Thyroid gland (tissue), 4 donors: ENCODE measurements around the gene ERO1A. TPM values are rescaled to one million over a fixed set of nuclear protein-coding genes. Genes with fewer than 3 reads are reported as not detected.
A peak's percentile ranks its signal among the peaks of the same experiment; 100 is the strongest.

Source experiments
- DNase-seq, 2 donors: peaks; one replicate each; pipeline ENCODE4 v3.0.0-alpha.2; 2019
- H3K27ac ChIP-seq, 3 donors: fragments of 200-600 bp; sonication (generic); 1 replicate in 2 of 3; 2 replicates in 1 of 3; pipeline ENCODE4 v1.5.1; 2016 to 2019; ENCODE audit warnings: mild to moderate bottlenecking in 1 of 3, moderate library complexity in 1 of 3
- H3K27me3 ChIP-seq: fragments of 200-600 bp; sonication (generic); one replicate; pipeline ENCODE4 v1.5.1; 2019
- H3K36me3 ChIP-seq, 2 donors: fragments of 200-600 bp; sonication (generic); one replicate each; pipeline ENCODE4 v1.5.1; 2016 to 2019
- H3K4me1 ChIP-seq, 2 donors: fragments of 200-600 bp; sonication (generic); one replicate each; pipeline ENCODE4 v1.5.1; 2017 to 2019
- H3K4me3 ChIP-seq, 3 donors: fragments of 200-600 bp; sonication (generic); replicated peaks in 1 of 3; 1 replicate in 2 of 3; 2 replicates in 1 of 3; pipeline ENCODE4 v1.5.1; 2016; ENCODE audit warnings: mild to moderate bottlenecking in 1 of 3
- H3K9me3 ChIP-seq: fragments of 200-600 bp; sonication (generic); one replicate; pipeline ENCODE4 v1.5.1; 2017
- CTCF ChIP-seq, 6 experiments: fragments of 200-600 bp in 3 of 6; fragments of 450-650 bp in 3 of 6; sonication (generic) in 3 of 6; IDR thresholded peaks; one replicate each; pipeline ENCODE4 v1.5.1; 2016 to 2019; ENCODE audit warnings: antibody characterized with exemption in 6 of 6, mild to moderate bottlenecking in 2 of 6, inconsistent platforms in 1 of 6, moderate library complexity in 1 of 6
- POLR2A ChIP-seq, 2 donors: fragments of 450-650 bp; IDR thresholded peaks; one replicate each; pipeline ENCODE4 v1.6.1; 2017; ENCODE audit warnings: antibody characterized with exemption in 2 of 2, mild to moderate bottlenecking in 2 of 2, moderate library complexity in 1 of 2
- WGBS, 2 donors: methylation state at CpG; one replicate each; pipeline ENCODE4 v1.1.5; 2017; 5-methylcytosine and 5-hydroxymethylcytosine counted together
- intact Hi-C: fragments of 100-400 bp; cut with DNase I; formaldehyde crosslinking; loops from one replicate; pipeline ENCODE4 v1.15.1; 2023
- total RNA-seq, 4 donors: library from RNA; depleted of rRNA; stranded (reverse); fragments of >200 nt; gene quantifications; one replicate each; pipeline ENCODE4 v1.2.3, GENCODE V29; 2016

ERO1A gene, protein sequence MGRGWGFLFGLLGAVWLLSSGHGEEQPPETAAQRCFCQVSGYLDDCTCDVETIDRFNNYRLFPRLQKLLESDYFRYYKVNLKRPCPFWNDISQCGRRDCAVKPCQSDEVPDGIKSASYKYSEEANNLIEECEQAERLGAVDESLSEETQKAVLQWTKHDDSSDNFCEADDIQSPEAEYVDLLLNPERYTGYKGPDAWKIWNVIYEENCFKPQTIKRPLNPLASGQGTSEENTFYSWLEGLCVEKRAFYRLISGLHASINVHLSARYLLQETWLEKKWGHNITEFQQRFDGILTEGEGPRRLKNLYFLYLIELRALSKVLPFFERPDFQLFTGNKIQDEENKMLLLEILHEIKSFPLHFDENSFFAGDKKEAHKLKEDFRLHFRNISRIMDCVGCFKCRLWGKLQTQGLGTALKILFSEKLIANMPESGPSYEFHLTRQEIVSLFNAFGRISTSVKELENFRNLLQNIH
- 10 to 100 TPM; 32.2 to 55.9 (median 38.6) TPM for total RNA-seq

GRCh38 chr14:52695481-52696091 is at the start of gene ERO1A:
Gene ERO1A (minus strand): TSS chr14:52695558. CDS start chr14:52695481, 77 bp downstream.
- H3K4me3 ChIP-seq = peak within 1 kb of the TSS; percentile 49 to 97 (median 92)
- intact Hi-C loops = no loop called here
- H3K27me3 ChIP-seq = no peaks in the 10 kb centered on the region
- no peaks in the 10 kb centered on the region for H3K36me3 ChIP-seq
- TF ChIP-seq CTCF (IDR thresholded peaks at IDR 0.05) (no peak), POLR2A (IDR thresholded peaks at IDR 0.05) (peak in 1 of 2 donors; percentile 81)
- WGBS, 2 donors = 0 to 1% methylated on average over 22 to 39 of the region's 78 CpGs
- H3K27ac ChIP-seq = peak within 1 kb of the TSS; percentile 95 to 96 (median 96)
- no peaks in the 10 kb centered on the region for H3K9me3 ChIP-seq
- peaks cover 20 to 31% of the 10 kb centered on the region in 2 donors for H3K4me1 ChIP-seq
- peak; percentile 84 to 86 for DNase-seq

- TF ChIP-seq POLR2A (IDR thresholded peaks at IDR 0.05) (no peak), CTCF (IDR thresholded peaks at IDR 0.05) (no peak)
- DNase-seq = no peak
- Histone ChIP-seq H3K27me3 (no peaks in the 10 kb centered on the region), H3K27ac (no peak overlapping the region), H3K4me1 (no peaks in the 10 kb centered on the region), H3K4me3 (no peak overlapping the region), H3K9me3 (no peaks in the 10 kb centered on the region), H3K36me3 (peaks cover 4 to 7% of the 10 kb centered on the region in 2 donors)
- intact Hi-C loops = no loop called here
Measured at GRCh38 chr14:52741865-52742264, 46.5 kb upstream of the ERO1A start.

GRCh38 chr14:52740751-52741150 is 45.4 kb upstream of the ERO1A start:
- intact Hi-C loops = no loop called here
- Histone ChIP-seq H3K4me3 (no peak overlapping the region), H3K4me1 (peaks cover 0 to 3% of the 10 kb centered on the region in 2 donors), H3K9me3 (no peaks in the 10 kb centered on the region), H3K27ac (no peak overlapping the region), H3K27me3 (no peaks in the 10 kb centered on the region), H3K36me3 (no peaks in the 10 kb centered on the region)
- DNase-seq = no peak
- TF ChIP-seq POLR2A (IDR thresholded peaks at IDR 0.05) (no peak), CTCF (IDR thresholded peaks at IDR 0.05) (no peak)
- 97 to 100% methylated on average over 1 of the region's 1 CpG for WGBS, 2 donors

DNA sequence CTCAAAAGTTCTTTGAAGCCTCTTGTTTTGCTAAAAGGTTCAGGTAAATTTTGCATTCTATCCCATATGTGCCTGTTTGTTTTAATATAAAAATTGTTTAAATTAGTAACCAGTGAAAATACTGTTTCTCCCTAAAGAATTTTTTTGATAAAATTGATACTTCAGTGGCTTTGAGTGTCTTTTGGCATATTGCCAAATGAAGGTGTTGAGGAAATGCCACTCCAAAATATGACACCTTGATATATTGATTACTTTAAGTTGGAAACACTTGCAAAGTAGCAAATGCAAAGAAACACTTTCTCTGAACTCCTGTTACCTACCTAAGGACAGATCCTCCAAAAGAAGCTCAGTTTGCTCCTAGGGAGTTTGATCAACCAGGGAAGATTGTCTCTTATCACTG is 43.1 kb upstream of the ERO1A start:
- intact Hi-C loops = no loop called here
- H3K36me3 ChIP-seq = no peaks in the 10 kb centered on the region
- peaks cover 0 to 3% of the 10 kb centered on the region in 2 donors for H3K4me1 ChIP-seq
- no peaks in the 10 kb centered on the region for H3K27me3 ChIP-seq
- H3K27ac ChIP-seq = no peak overlapping the region
- no peak for TF ChIP-seq POLR2A (IDR thresholded peaks at IDR 0.05)
- no peak for TF ChIP-seq CTCF (IDR thresholded peaks at IDR 0.05)
- no peak overlapping the region for H3K4me3 ChIP-seq
- no peaks in the 10 kb centered on the region for H3K9me3 ChIP-seq
- no peak for DNase-seq

DNA sequence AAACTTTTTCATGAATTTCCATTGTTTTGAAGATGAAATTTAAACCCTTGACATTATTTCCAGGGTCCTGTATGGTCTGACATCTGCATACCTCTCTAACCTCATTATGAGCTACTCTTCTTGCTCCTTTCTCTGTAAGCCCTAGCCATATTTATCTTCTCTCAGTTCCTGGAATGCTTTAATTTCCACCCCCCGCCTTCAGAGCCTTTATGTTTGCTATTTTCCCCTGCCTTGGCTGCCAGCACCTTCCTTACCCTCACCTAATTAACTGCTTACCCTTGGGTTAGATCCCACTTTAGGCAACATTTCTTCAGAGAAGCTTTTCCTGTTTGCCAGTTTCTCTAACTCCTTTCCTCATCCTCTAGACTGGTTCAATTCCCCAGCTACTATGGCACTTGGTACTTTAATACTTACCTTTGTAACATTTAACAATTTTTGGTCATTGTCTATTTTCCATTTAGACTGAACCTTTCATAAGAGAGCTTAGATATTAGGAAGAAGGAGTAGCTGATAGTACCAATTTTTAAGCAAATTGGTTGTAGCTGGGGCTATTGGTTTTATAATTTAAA is 40.6 kb upstream of the ERO1A start:
- peaks cover 0 to 8% of the 10 kb centered on the region in 2 donors for H3K4me1 ChIP-seq
- H3K27ac ChIP-seq = no peak overlapping the region
- DNase-seq = no peak
- H3K9me3 ChIP-seq = no peaks in the 10 kb centered on the region
- no peak overlapping the region for H3K4me3 ChIP-seq
- TF ChIP-seq POLR2A (IDR thresholded peaks at IDR 0.05) = no peak
- no peak for TF ChIP-seq CTCF (IDR thresholded peaks at IDR 0.05)
- H3K36me3 ChIP-seq = no peaks in the 10 kb centered on the region
- intact Hi-C loops = no loop called here
- WGBS, 2 donors = 82% methylated on average over 1 of the region's 1 CpG
- H3K27me3 ChIP-seq = no peaks in the 10 kb centered on the region
